Natural killer cell (primary cell): ENCODE measurements around the gene UNC13B. TPM values are rescaled to one million over a fixed set of nuclear protein-coding genes. Genes with fewer than 3 reads are reported as not detected.
"Not testable (repeated sequence)": the region's sequence is repeated elsewhere in the genome, so short reads cannot be mapped to it uniquely, and the experiment has no call there.

Experiments
- ATAC-seq, 3 donors: fragments of 150-1000 bp in 2 of 3; fragments of 200-7000 bp in 1 of 3; cut with Tn5 transposase; 1 replicate in 1 of 3; 2 replicates in 2 of 3; pipeline ENCODE4 v1.10.0; 2021; ENCODE audit warnings: mild to moderate bottlenecking in 2 of 3, moderate library complexity in 2 of 3
- DNase-seq, 2 donors: peaks; one replicate each; pipeline versions ENCODE4 v3.0.0 to v3.0.0-alpha.2; 2013 to 2021; ENCODE audit warnings: mixed read lengths in 1 of 2
- H3K27ac ChIP-seq: one replicate; pipeline ENCODE4 v1.5.1; 2013; ENCODE audit warnings: mild to moderate bottlenecking, low read length
- H3K27me3 ChIP-seq: one replicate; pipeline ENCODE4 v1.6.1; 2013; ENCODE audit warnings: low read length; ENCODE audit not compliant: control insufficient read depth, insufficient read depth
- H3K36me3 ChIP-seq: one replicate; pipeline ENCODE4 v1.6.1; 2013; ENCODE audit warnings: low read length; ENCODE audit not compliant: control insufficient read depth, insufficient read depth
- H3K4me1 ChIP-seq: one replicate; pipeline ENCODE4 v1.6.1; 2013; ENCODE audit warnings: low read length; ENCODE audit not compliant: control insufficient read depth, insufficient read depth
- H3K4me3 ChIP-seq: one replicate; pipeline ENCODE4 v1.5.1; 2013; ENCODE audit warnings: low read length
- H3K9me3 ChIP-seq: one replicate; pipeline ENCODE4 v1.6.1; 2013; ENCODE audit warnings: low read length; ENCODE audit not compliant: control insufficient read depth, insufficient read depth
- H3K27ac Mint-ChIP-seq, 2 donors: one replicate each; pipeline ENCODE4 v1.8.0; 2022; ENCODE audit warnings: mild to moderate bottlenecking in 2 of 2, mixed read lengths in 2 of 2, moderate library complexity in 1 of 2
- H3K27me3 Mint-ChIP-seq, 2 donors: one replicate each; pipeline ENCODE4 v1.8.0; 2022; ENCODE audit warnings: low read depth in 2 of 2, mixed read lengths in 2 of 2
- H3K36me3 Mint-ChIP-seq: one replicate; pipeline ENCODE4 v1.8.0; 2022; ENCODE audit warnings: mixed read lengths
- H3K4me1 Mint-ChIP-seq, 2 donors: one replicate each; pipeline ENCODE4 v1.8.0; 2022; ENCODE audit warnings: mixed read lengths in 2 of 2
- H3K4me3 Mint-ChIP-seq: one replicate; pipeline ENCODE4 v1.8.0; 2022; ENCODE audit warnings: mild to moderate bottlenecking, moderate library complexity, mixed read lengths
- H3K9me3 Mint-ChIP-seq, 2 donors: one replicate each; pipeline ENCODE4 v1.8.0; 2022; ENCODE audit warnings: mixed read lengths in 2 of 2
- WGBS: methylation state at CpG from one replicate; pipeline ENCODE4 v1.1.7; 2013; ENCODE audit warnings: missing lambda C conversion rate; ENCODE audit not compliant: insufficient coverage; 5-methylcytosine and 5-hydroxymethylcytosine counted together
- intact Hi-C: fragments of 100-400 bp; cut with micrococcal nuclease; formaldehyde crosslinking; loops from one replicate; pipeline ENCODE4 v1.14.2; 2022
- total RNA-seq, 4 donors: library from RNA; stranded (reverse); fragments of 120-200 nt in 1 of 4; gene quantifications; one replicate each; pipeline versions ENCODE4 v1.2.3 to v1.2.4, GENCODE V29; 2013 to 2022
- TF ChIP-seq, protein P1 (sequence below): fragments of 200-600 bp; IDR thresholded peaks from one replicate; pipeline ENCODE4 v1.8.0; 2022; ENCODE audit warnings: antibody characterized with exemption

Gene UNC13B
- total RNA-seq, 3 donors from 2014 or later (not counting 1 experiment from before 2014, with no cell fraction given) = 0.21 to 0.78 (median 0.27) TPM

GRCh38 chr9:35162605-35163315 lies 951 bp downstream of the UNC13B start:
- peak in 1 of 2 donors; percentile 36 for DNase-seq

GRCh38 chr9:35163413-35163812 lies 1.6 kb downstream of the UNC13B start:
- Histone ChIP-seq H3K9me3 (no peaks in the 10 kb centered on the region), H3K4me1 (peaks cover 6% of the 10 kb centered on the region), H3K4me3 (no peak overlapping the region), H3K27ac (no peak overlapping the region), H3K27me3 (no peaks in the 10 kb centered on the region), H3K36me3 (no peaks in the 10 kb centered on the region)
- peaks cover 9 to 14% of the 10 kb centered on the region in 2 donors for H3K4me1 Mint-ChIP-seq
- DNase-seq (no peak), ATAC-seq (no peak)
- no peaks in the 10 kb centered on the region for H3K36me3 Mint-ChIP-seq
- intact Hi-C loops = loop anchor here (5.0 kb wide), 1 partner anchor 46 kb away; the partner anchor contains the start of gene ATOSB
- no peaks in the 10 kb centered on the region for H3K9me3 Mint-ChIP-seq
- H3K27ac Mint-ChIP-seq = no peak overlapping the region
- peaks cover 7 to 20% of the 10 kb centered on the region in 2 donors for H3K27me3 Mint-ChIP-seq
- TF ChIP-seq, protein P1, sequence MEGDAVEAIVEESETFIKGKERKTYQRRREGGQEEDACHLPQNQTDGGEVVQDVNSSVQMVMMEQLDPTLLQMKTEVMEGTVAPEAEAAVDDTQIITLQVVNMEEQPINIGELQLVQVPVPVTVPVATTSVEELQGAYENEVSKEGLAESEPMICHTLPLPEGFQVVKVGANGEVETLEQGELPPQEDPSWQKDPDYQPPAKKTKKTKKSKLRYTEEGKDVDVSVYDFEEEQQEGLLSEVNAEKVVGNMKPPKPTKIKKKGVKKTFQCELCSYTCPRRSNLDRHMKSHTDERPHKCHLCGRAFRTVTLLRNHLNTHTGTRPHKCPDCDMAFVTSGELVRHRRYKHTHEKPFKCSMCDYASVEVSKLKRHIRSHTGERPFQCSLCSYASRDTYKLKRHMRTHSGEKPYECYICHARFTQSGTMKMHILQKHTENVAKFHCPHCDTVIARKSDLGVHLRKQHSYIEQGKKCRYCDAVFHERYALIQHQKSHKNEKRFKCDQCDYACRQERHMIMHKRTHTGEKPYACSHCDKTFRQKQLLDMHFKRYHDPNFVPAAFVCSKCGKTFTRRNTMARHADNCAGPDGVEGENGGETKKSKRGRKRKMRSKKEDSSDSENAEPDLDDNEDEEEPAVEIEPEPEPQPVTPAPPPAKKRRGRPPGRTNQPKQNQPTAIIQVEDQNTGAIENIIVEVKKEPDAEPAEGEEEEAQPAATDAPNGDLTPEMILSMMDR = no peak
- H3K4me3 Mint-ChIP-seq = peak overlapping the region; percentile 92
- WGBS = 96% methylated on average over 2 of the region's 3 CpGs

More at GRCh38 chr9:35162605-35163315, 951 bp downstream of the UNC13B start:
- 37% methylated on average over 10 of the region's 11 CpGs for WGBS
- Histone ChIP-seq H3K4me1 (peaks cover 6% of the 10 kb centered on the region), H3K27me3 (no peaks in the 10 kb centered on the region), H3K27ac (no peak overlapping the region), H3K4me3 (peak overlapping the region; percentile 73), H3K36me3 (no peaks in the 10 kb centered on the region), H3K9me3 (no peaks in the 10 kb centered on the region)
- Mint-ChIP-seq H3K9me3 (no peaks in the 10 kb centered on the region), H3K4me3 (peak overlapping the region; percentile 92), H3K27ac (peak overlapping the region in 1 of 2 donors; percentile 77), H3K36me3 (no peaks in the 10 kb centered on the region), H3K27me3 (peaks cover 7 to 20% of the 10 kb centered on the region in 2 donors), H3K4me1 (peaks cover 9 to 14% of the 10 kb centered on the region in 2 donors)
- peak; percentile 67 to 82 (median 77) for ATAC-seq
- TF ChIP-seq, protein P1 = no peak
- intact Hi-C loops = loop anchor here (5.0 kb wide), 1 partner anchor 45 kb away; the partner anchor contains the start of gene ATOSB

DNA sequence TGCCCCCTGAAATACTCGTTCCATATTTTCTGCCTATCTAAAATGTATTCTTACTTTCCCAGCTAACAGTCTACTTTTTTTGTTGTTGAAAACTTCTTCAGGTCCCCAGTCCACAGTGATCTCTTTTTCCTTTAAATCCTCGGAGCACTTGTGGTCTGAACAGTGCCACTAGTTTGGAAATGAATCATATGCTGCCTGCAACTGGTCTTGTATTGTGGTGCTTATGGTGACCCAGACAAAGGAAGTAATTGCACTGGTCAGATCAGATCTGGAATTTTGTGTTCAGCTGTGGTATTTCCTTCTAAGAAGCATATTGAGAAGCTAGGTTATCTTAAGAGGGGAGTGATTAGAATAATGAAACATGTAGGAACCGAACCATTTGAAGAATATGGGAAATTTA lies 2.9 kb downstream of the UNC13B start:
- Histone ChIP-seq H3K27ac (no peak overlapping the region), H3K27me3 (no peaks in the 10 kb centered on the region), H3K4me1 (peaks cover 6% of the 10 kb centered on the region), H3K4me3 (no peak overlapping the region), H3K36me3 (no peaks in the 10 kb centered on the region), H3K9me3 (no peaks in the 10 kb centered on the region)
- no peak overlapping the region for H3K27ac Mint-ChIP-seq
- H3K36me3 Mint-ChIP-seq = no peaks in the 10 kb centered on the region
- H3K27me3 Mint-ChIP-seq = peaks cover 7 to 20% of the 10 kb centered on the region in 2 donors
- DNase-seq (no peak), ATAC-seq (no peak)
- 64% methylated on average over 3 of the region's 3 CpGs for WGBS
- TF ChIP-seq, protein P1 = no peak
- no peak overlapping the region for H3K4me3 Mint-ChIP-seq
- peaks cover 9 to 14% of the 10 kb centered on the region in 2 donors for H3K4me1 Mint-ChIP-seq
- H3K9me3 Mint-ChIP-seq = no peaks in the 10 kb centered on the region
- intact Hi-C loops = loop anchor here (5.0 kb wide), 1 partner anchor 47 kb away; the partner anchor contains the start of gene ATOSB

DNA sequence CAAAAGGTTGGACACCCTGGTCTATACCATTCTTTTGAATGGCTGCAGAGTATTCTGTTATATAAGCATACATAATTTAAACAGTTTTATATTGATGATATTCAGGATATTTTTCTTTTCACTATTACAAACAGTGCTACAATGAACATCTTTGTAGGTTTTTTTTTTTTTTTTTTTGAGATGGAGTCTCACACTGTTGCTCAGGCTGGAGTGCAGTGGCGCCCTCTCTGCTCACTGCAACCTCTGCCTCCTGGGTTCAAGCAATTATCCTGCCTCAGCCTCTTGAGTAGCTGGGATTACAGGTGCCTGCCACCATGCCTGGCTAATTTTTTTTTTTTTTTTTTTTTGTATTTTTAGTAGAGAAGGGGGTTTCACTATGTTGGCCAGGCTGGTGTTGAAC lies 5.6 kb downstream of the UNC13B start:
- H3K36me3 ChIP-seq, ATAC-seq, H3K27ac Mint-ChIP-seq, H3K27me3 ChIP-seq, H3K4me3 ChIP-seq, intact Hi-C loops, H3K9me3 Mint-ChIP-seq, H3K36me3 Mint-ChIP-seq, DNase-seq, H3K27ac ChIP-seq, H3K4me3 Mint-ChIP-seq, H3K4me1 Mint-ChIP-seq, H3K9me3 ChIP-seq, H3K4me1 ChIP-seq: not testable (repeated sequence)
- WGBS = 88% methylated on average over 1 of the region's 1 CpG
- peaks cover 7 to 20% of the 10 kb centered on the region in 2 donors for H3K27me3 Mint-ChIP-seq
